Measurements from ENCODE around the gene RAB29. TPM values are rescaled to one million over a fixed set of nuclear protein-coding genes. Genes with fewer than 3 reads are reported as not detected.
A peak's percentile ranks its signal among the peaks of the same experiment; 100 is the strongest.

Gene RAB29
- total and polyA plus RNA-seq, 2 experiments from 2014 or later = 16.8 to 18.1 TPM

GRCh38 chr1:205777994-205778393, 2.7 kb upstream of the RAB29 start:
- no peaks in the 10 kb centered on the region for H4K20me1 ChIP-seq (ENCODE audit: insufficient read depth)
- no peak overlapping the region for H3K9ac ChIP-seq
- no peaks in the 10 kb centered on the region for H3K9me3 ChIP-seq (ENCODE audit: low read depth)
- no peak overlapping the region for H3K4me3 ChIP-seq
- no peak overlapping the region for H3K4me2 ChIP-seq (ENCODE audit: unreplicated experiment)
- no peak overlapping the region for H2AFZ ChIP-seq
- no peaks in the 10 kb centered on the region for H3K79me2 ChIP-seq (ENCODE audit: insufficient read depth)
- 0 out of 2 replicates have a peak, but pooled peaks cover 7% of the 10 kb centered on the region for H3K4me1 ChIP-seq (ENCODE audit: insufficient read depth)
- no peak for DNase-seq
- no peaks in the 10 kb centered on the region for H3F3A ChIP-seq (ENCODE audit: insufficient read depth)
- WGBS, 2 experiments (ENCODE audit: low coverage in 1 of 2, low lambda C conversion rate in 2 of 2, missing lambda C conversion rate in 2 of 2) = 97 to 98% methylated on average over 2 of the region's 2 CpGs
- H3K27ac ChIP-seq = no peak overlapping the region
- no peaks in the 10 kb centered on the region for H3K36me3 ChIP-seq (ENCODE audit: low read depth)
- H3K9me2 ChIP-seq (ENCODE audit: insufficient read depth) = no peaks in the 10 kb centered on the region
- no peak for TF ChIP-seq EZH2 (IDR thresholded peaks at IDR 0.05; ENCODE audit: insufficient read depth, poor library complexity, severe bottlenecking)
- H3K27me3 ChIP-seq (replicated peaks; ENCODE audit: insufficient read depth) = no peaks in the 10 kb centered on the region
- in situ Hi-C loops (cut with MboI) = no loop called here

- H3K4me1 ChIP-seq (ENCODE audit: insufficient read depth) = 0 out of 2 replicates have a peak, but pooled peaks cover 7% of the 10 kb centered on the region
- H3K27ac ChIP-seq = peak overlapping the region; percentile 34; the same call in 1 of the 2 replicates
- H3K36me3 ChIP-seq (ENCODE audit: low read depth) = no peaks in the 10 kb centered on the region
- H3K4me3 ChIP-seq = peak overlapping the region; percentile 79
- H3K79me2 ChIP-seq (ENCODE audit: insufficient read depth) = no peaks in the 10 kb centered on the region
- peak overlapping the region; percentile 73 for H3K4me2 ChIP-seq (ENCODE audit: unreplicated experiment)
- no peaks in the 10 kb centered on the region for H3K9me3 ChIP-seq (ENCODE audit: low read depth)
- no peaks in the 10 kb centered on the region for H3K9me2 ChIP-seq (ENCODE audit: insufficient read depth)
- TF ChIP-seq EZH2phosphoT487 (IDR thresholded peaks at IDR 0.05; ENCODE audit: insufficient read depth, low read depth) = no peak
- TF ChIP-seq EZH2 (IDR thresholded peaks at IDR 0.05; ENCODE audit: insufficient read depth, poor library complexity, severe bottlenecking) = no peak
- peak; percentile 53 for DNase-seq
- H4K20me1 ChIP-seq (ENCODE audit: insufficient read depth) = no peaks in the 10 kb centered on the region
- in situ Hi-C loops (cut with MboI) = no loop called here
- no peaks in the 10 kb centered on the region for H3K27me3 ChIP-seq (replicated peaks; ENCODE audit: insufficient read depth)
- peak overlapping the region; percentile 74 for H3K9ac ChIP-seq
- peak overlapping the region; percentile 89 for H2AFZ ChIP-seq
- H3F3A ChIP-seq (ENCODE audit: insufficient read depth) = no peaks in the 10 kb centered on the region
These were observed 405 bp upstream of the RAB29 start for GRCh38 chr1:205775717-205776056.

- Histone ChIP-seq H3K9ac (peak overlapping the region; percentile 74), H3K27ac (no peak overlapping the region), H3K79me2 (ENCODE audit: insufficient read depth) (no peaks in the 10 kb centered on the region), H3K4me3 (peak overlapping the region; percentile 79), H3K9me2 (ENCODE audit: insufficient read depth) (no peaks in the 10 kb centered on the region), H3K36me3 (ENCODE audit: low read depth) (no peaks in the 10 kb centered on the region), H3K4me1 (ENCODE audit: insufficient read depth) (peaks cover 15% of the 10 kb centered on the region), H3K4me2 (ENCODE audit: unreplicated experiment) (peak overlapping the region; percentile 73), H3K9me3 (ENCODE audit: low read depth) (no peaks in the 10 kb centered on the region), H2AFZ (peak overlapping the region; percentile 89), H3F3A (ENCODE audit: insufficient read depth) (no peaks in the 10 kb centered on the region), H3K27me3 (replicated peaks; ENCODE audit: insufficient read depth) (no peaks in the 10 kb centered on the region), H4K20me1 (ENCODE audit: insufficient read depth) (no peaks in the 10 kb centered on the region)
- DNase-seq = peak; percentile 38
- in situ Hi-C loops (cut with MboI) = no loop called here
- TF ChIP-seq EZH2 (IDR thresholded peaks at IDR 0.05; ENCODE audit: insufficient read depth, poor library complexity, severe bottlenecking) (no peak), EZH2phosphoT487 (IDR thresholded peaks at IDR 0.05; ENCODE audit: insufficient read depth, low read depth) (no peak)
- WGBS, 2 experiments (ENCODE audit: low coverage in 1 of 2, low lambda C conversion rate in 2 of 2, missing lambda C conversion rate in 2 of 2) = 21 to 25% methylated on average over 28 to 36 of the region's 36 CpGs
These were observed 876 bp downstream of the RAB29 start for GRCh38 chr1:205774198-205775014.

GRCh38 chr1:205772607-205773032, 2.7 kb downstream of the RAB29 start:
- Histone ChIP-seq H3K9ac (no peak overlapping the region), H2AFZ (no peak overlapping the region), H3K27me3 (replicated peaks; ENCODE audit: insufficient read depth) (no peaks in the 10 kb centered on the region), H3K27ac (no peak overlapping the region), H3K79me2 (ENCODE audit: insufficient read depth) (no peaks in the 10 kb centered on the region), H3K4me3 (no peak overlapping the region), H3K36me3 (ENCODE audit: low read depth) (no peaks in the 10 kb centered on the region), H3K4me1 (ENCODE audit: insufficient read depth) (peaks cover 18% of the 10 kb centered on the region), H3F3A (ENCODE audit: insufficient read depth) (no peaks in the 10 kb centered on the region), H3K4me2 (ENCODE audit: unreplicated experiment) (no peak overlapping the region), H3K9me2 (ENCODE audit: insufficient read depth) (no peaks in the 10 kb centered on the region), H4K20me1 (ENCODE audit: insufficient read depth) (no peaks in the 10 kb centered on the region), H3K9me3 (ENCODE audit: low read depth) (no peaks in the 10 kb centered on the region)
- TF ChIP-seq EZH2phosphoT487 (IDR thresholded peaks at IDR 0.05; ENCODE audit: insufficient read depth, low read depth) = no peak
- no peak for TF ChIP-seq EZH2 (IDR thresholded peaks at IDR 0.05; ENCODE audit: insufficient read depth, poor library complexity, severe bottlenecking)
- WGBS, 2 experiments (ENCODE audit: low coverage in 1 of 2, low lambda C conversion rate in 2 of 2, missing lambda C conversion rate in 2 of 2) = 91% methylated on average over 2 of the region's 2 CpGs
- peak; percentile 10 for DNase-seq
- in situ Hi-C loops (cut with MboI) = no loop called here

Measured in GM23248 (cell line).